Measurements from ENCODE around the gene PLEKHD1. TPM values are rescaled to one million over a fixed set of nuclear protein-coding genes. Genes with fewer than 3 reads are reported as not detected.

The PLEKHD1 gene
- total and polyA plus RNA-seq, 7 donors = 0.01 to 0.69 (median 0.04) TPM; not detected in 1

DNA sequence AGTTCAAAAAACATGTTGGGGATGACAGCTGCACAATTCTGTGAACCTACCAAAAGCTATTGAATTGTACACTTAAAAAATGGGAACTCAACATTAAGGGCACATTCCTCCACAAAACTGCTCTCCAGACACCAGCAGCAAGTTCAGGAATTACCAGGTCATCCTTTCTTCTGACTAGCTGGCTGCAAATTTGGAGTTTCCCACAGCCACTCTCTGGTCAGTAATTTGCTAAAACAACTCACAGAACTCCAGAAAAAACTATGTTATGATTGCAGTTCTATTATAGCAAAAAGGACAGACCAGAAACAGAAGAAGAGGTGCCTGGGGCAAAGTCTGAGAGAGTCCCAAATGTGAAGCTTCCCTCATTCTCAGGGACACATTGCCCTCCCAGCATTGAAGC is 20.1 kb upstream of the PLEKHD1 start:
- no peaks in the 10 kb centered on the region for H3K9me3 ChIP-seq
- no peaks in the 10 kb centered on the region for H3K36me3 ChIP-seq (ENCODE audit: insufficient read depth in 1 of 2, low read depth in 1 of 2)
- TF ChIP-seq, protein P1, sequence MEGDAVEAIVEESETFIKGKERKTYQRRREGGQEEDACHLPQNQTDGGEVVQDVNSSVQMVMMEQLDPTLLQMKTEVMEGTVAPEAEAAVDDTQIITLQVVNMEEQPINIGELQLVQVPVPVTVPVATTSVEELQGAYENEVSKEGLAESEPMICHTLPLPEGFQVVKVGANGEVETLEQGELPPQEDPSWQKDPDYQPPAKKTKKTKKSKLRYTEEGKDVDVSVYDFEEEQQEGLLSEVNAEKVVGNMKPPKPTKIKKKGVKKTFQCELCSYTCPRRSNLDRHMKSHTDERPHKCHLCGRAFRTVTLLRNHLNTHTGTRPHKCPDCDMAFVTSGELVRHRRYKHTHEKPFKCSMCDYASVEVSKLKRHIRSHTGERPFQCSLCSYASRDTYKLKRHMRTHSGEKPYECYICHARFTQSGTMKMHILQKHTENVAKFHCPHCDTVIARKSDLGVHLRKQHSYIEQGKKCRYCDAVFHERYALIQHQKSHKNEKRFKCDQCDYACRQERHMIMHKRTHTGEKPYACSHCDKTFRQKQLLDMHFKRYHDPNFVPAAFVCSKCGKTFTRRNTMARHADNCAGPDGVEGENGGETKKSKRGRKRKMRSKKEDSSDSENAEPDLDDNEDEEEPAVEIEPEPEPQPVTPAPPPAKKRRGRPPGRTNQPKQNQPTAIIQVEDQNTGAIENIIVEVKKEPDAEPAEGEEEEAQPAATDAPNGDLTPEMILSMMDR (IDR thresholded peaks at IDR 0.05) = no peak
- intact Hi-C loops (cut with DNase I) = no loop called here
- no peaks in the 10 kb centered on the region for H3K4me1 ChIP-seq
- DNase-seq = no peak
- no peak for ATAC-seq
- H3K27me3 ChIP-seq (ENCODE audit: insufficient read depth in 3 of 3, low read length in 2 of 3) = no peaks in the 10 kb centered on the region
- H3K4me3 ChIP-seq = no peak overlapping the region
- no peak overlapping the region for H3K27ac ChIP-seq

DNA sequence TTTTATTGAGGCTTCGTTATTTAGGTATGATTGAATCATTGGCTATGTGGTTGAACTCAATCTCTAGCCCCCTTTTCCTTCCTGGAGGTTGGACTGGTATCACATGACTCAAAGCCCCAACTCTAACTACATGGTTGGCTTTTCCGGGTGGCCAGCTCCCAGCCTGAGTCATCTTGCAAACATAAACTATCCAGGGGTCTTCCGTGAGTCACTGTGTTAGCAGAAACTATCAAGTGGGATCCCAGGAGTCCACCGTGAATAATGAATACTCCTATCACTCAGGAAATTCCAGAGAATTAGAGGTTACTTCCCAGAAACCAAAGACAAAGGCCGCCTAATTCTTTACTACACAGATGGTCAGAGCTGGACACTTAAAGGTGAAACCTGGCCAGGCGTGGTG is 19.7 kb upstream of the PLEKHD1 start:
- H3K4me1 ChIP-seq = no peaks in the 10 kb centered on the region
- 70 to 79% (median 79%) methylated on average over 6 of the region's 6 CpGs for WGBS, 3 donors
- H3K4me3 ChIP-seq = no peak overlapping the region
- ATAC-seq (peak in 1 of 4 donors; percentile 35), DNase-seq (no peak)
- no peak overlapping the region for H3K27ac ChIP-seq
- H3K9me3 ChIP-seq = no peaks in the 10 kb centered on the region
- intact Hi-C loops (cut with DNase I) = no loop called here
- H3K36me3 ChIP-seq (ENCODE audit: insufficient read depth in 1 of 2, low read depth in 1 of 2) = no peaks in the 10 kb centered on the region
- TF ChIP-seq, protein P1 (IDR thresholded peaks at IDR 0.05) = no peak
- H3K27me3 ChIP-seq (ENCODE audit: insufficient read depth in 3 of 3, low read length in 2 of 3) = no peaks in the 10 kb centered on the region

DNA sequence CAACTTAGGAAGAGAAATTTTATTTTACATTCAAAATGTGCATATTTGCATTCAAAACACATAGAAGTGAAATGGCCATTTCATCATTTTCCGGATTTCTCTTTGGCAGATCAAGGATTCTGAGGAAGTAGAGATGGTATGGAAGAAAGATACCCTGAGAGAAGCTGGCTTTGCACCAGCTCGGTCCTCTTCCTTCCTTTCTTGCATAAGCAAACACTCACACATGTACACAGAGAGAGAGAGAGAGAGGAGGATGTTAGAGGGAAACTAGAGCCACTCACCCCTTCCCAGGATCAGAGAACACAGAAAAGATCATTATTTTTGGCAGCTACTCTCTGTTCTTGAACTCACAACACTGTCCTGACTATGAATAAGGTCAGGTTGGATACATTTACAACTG is 15.6 kb upstream of the PLEKHD1 start:
- TF ChIP-seq, protein P1 (IDR thresholded peaks at IDR 0.05) = no peak
- DNase-seq = no peak
- Histone ChIP-seq H3K36me3 (ENCODE audit: insufficient read depth in 1 of 2, low read depth in 1 of 2) (no peaks in the 10 kb centered on the region), H3K27me3 (ENCODE audit: insufficient read depth in 3 of 3, low read length in 2 of 3) (peaks cover 0 to 7% (median 0%) of the 10 kb centered on the region in 3 donors), H3K4me3 (no peak overlapping the region), H3K9me3 (no peaks in the 10 kb centered on the region), H3K27ac (no peak overlapping the region), H3K4me1 (no peaks in the 10 kb centered on the region)
- WGBS, 3 donors = 67 to 80% (median 70%) methylated on average over 2 of the region's 2 CpGs
- ATAC-seq = no peak
- intact Hi-C loops (cut with DNase I) = no loop called here

DNA sequence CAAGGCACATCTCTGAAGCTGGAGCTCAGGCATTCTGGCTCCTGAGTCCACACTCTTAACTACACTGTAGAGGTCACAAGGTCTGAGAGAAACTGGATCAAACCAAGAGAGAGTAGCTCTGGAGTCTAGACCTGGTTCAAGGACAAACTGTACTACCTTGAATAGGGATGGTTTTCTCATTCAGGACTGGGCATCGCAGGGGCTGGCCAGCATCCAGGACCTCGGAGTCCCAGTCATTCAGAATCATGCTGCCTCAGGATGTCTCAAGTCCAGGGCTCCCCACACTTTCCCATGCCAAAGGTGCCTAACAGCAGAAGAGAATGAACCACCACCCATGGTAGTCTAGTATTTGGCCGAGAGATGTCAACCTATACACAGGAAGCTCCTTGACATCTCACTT is 13.1 kb upstream of the PLEKHD1 start:
- DNase-seq = no peak
- Histone ChIP-seq H3K4me3 (no peak overlapping the region), H3K4me1 (no peaks in the 10 kb centered on the region), H3K27me3 (ENCODE audit: insufficient read depth in 3 of 3, low read length in 2 of 3) (peaks cover 0 to 8% (median 0%) of the 10 kb centered on the region in 3 donors), H3K9me3 (no peaks in the 10 kb centered on the region), H3K36me3 (ENCODE audit: insufficient read depth in 1 of 2, low read depth in 1 of 2) (no peaks in the 10 kb centered on the region), H3K27ac (no peak overlapping the region)
- TF ChIP-seq, protein P1 (IDR thresholded peaks at IDR 0.05) = no peak
- intact Hi-C loops (cut with DNase I) = no loop called here
- ATAC-seq = no peak
- 68 to 84% (median 75%) methylated on average over 3 of the region's 3 CpGs for WGBS, 3 donors

DNA sequence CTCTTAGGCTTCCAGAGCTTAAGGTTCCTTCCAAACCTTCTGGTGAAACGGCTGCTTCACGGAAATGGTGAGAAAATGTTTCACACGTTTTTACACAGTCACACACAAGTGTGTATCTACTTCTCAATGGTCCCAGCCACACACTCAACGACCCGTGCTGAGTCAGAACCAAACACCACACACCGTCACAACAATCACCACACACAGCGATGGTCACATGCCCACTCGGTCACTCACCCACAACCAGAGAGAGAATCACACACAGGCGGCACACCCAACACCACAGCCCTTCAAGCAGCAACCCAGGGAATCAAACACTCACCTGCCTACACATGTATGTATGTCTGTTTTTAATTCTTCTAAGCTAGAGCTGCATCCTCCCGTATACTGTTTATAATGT is 12.6 kb upstream of the PLEKHD1 start:
- intact Hi-C loops (cut with DNase I) = no loop called here
- Histone ChIP-seq H3K27me3 (ENCODE audit: insufficient read depth in 3 of 3, low read length in 2 of 3) (peaks cover 0 to 8% (median 0%) of the 10 kb centered on the region in 3 donors), H3K4me3 (no peak overlapping the region), H3K27ac (no peak overlapping the region), H3K9me3 (no peaks in the 10 kb centered on the region), H3K4me1 (no peaks in the 10 kb centered on the region), H3K36me3 (ENCODE audit: insufficient read depth in 1 of 2, low read depth in 1 of 2) (no peaks in the 10 kb centered on the region)
- 85 to 90% (median 88%) methylated on average over 10 of the region's 10 CpGs for WGBS, 3 donors
- TF ChIP-seq, protein P1 (IDR thresholded peaks at IDR 0.05) = no peak
- ATAC-seq (no peak), DNase-seq (no peak)

Measured in psoas muscle (tissue), 8 donors.